Smooth muscle cell (in vitro differentiated cells): Measurements from ENCODE around the gene SF3B3. TPM values are rescaled to one million over a fixed set of nuclear protein-coding genes. Genes with fewer than 3 reads are reported as not detected.
A peak's percentile ranks its signal among the peaks of the same experiment; 100 is the strongest.

ENCODE experiments used
- DNase-seq: peaks from one replicate; lab custom pipeline; 2025; ENCODE audit not compliant: unreplicated experiment; lab: John Stamatoyannopoulos, UW
- H2AFZ ChIP-seq: fragments of 200-600 bp; sonication (generic); 2 replicates; pipeline ENCODE4 v1.6.0; 2016; ENCODE audit warnings: antibody characterized with exemption, low read depth, mild to moderate bottlenecking
- H3F3A ChIP-seq: fragments of 200-600 bp; sonication (generic); 2 replicates; pipeline ENCODE4 v1.6.0; 2017; ENCODE audit warnings: antibody characterized with exemption, low read depth
- H3K27ac ChIP-seq: fragments of 200-600 bp; sonication (generic); 2 replicates; pipeline ENCODE4 v1.5.1; 2016; ENCODE audit warnings: low read depth, mild to moderate bottlenecking
- H3K27me3 ChIP-seq: fragments of 200-600 bp; sonication (generic); 2 replicates; pipeline ENCODE4 v1.6.1; 2016; ENCODE audit warnings: low read depth, mild to moderate bottlenecking
- H3K36me3 ChIP-seq: fragments of 200-600 bp; sonication (generic); 2 replicates; pipeline ENCODE4 v1.5.1; 2016; ENCODE audit warnings: low read depth
- H3K4me1 ChIP-seq: fragments of 200-600 bp; sonication (generic); 2 replicates; pipeline ENCODE4 v1.5.1; 2016; ENCODE audit warnings: low read depth
- H3K4me2 ChIP-seq: fragments of 200-600 bp; sonication (generic); 2 replicates; pipeline ENCODE4 v1.6.0; 2016; ENCODE audit warnings: mild to moderate bottlenecking
- H3K4me3 ChIP-seq: fragments of 200-600 bp; sonication (generic); 2 replicates; pipeline ENCODE4 v1.5.1; 2016; ENCODE audit warnings: mild to moderate bottlenecking
- H3K79me2 ChIP-seq: fragments of 200-600 bp; sonication (generic); 2 replicates; pipeline ENCODE4 v1.6.0; 2016; ENCODE audit warnings: low read depth, mild to moderate bottlenecking
- H3K9ac ChIP-seq: fragments of 200-600 bp; sonication (generic); 2 replicates; pipeline ENCODE4 v1.6.0; 2016; ENCODE audit warnings: low read depth
- H3K9me3 ChIP-seq: fragments of 200-600 bp; sonication (generic); replicated peaks from 2 replicates; pipeline ENCODE4 v1.5.1; 2016; ENCODE audit warnings: low read depth
- H4K20me1 ChIP-seq: fragments of 200-600 bp; sonication (generic); 2 replicates; pipeline ENCODE4 v1.6.0; 2016; ENCODE audit warnings: low read depth
- WGBS: methylation state at CpG from one replicate; pipeline ENCODE4 v1.1.7; 2016; ENCODE audit warnings: low lambda C conversion rate; 5-methylcytosine and 5-hydroxymethylcytosine counted together
- polyA plus RNA-seq: library from polyadenylated mRNA; unstranded; fragments of >200 nt; fragmentation: Nextera tagmentation; extraction: Ambion mirVana; gene quantifications from 2 replicates; pipeline ENCODE4 v1.2.1, GENCODE V29; 2016
- total RNA-seq: library from RNA; depleted of rRNA; stranded (reverse); fragments of >200 nt; gene quantifications from 2 replicates; pipeline ENCODE4 v1.2.3, GENCODE V29; 2014
- TF ChIP-seq, protein P1 (sequence below): fragments of 200-600 bp; sonication (generic); IDR thresholded peaks from 2 replicates; pipeline ENCODE4 v1.5.1; 2017; ENCODE audit warnings: borderline replicate concordance, mild to moderate bottlenecking, antibody characterized with exemption; ENCODE audit not compliant: insufficient read depth, poor library complexity, severe bottlenecking

SF3B3 gene
- total RNA-seq (98.9 and 126 TPM in 2 replicates), polyA plus RNA-seq (129 and 137 TPM in 2 replicates)

DNA sequence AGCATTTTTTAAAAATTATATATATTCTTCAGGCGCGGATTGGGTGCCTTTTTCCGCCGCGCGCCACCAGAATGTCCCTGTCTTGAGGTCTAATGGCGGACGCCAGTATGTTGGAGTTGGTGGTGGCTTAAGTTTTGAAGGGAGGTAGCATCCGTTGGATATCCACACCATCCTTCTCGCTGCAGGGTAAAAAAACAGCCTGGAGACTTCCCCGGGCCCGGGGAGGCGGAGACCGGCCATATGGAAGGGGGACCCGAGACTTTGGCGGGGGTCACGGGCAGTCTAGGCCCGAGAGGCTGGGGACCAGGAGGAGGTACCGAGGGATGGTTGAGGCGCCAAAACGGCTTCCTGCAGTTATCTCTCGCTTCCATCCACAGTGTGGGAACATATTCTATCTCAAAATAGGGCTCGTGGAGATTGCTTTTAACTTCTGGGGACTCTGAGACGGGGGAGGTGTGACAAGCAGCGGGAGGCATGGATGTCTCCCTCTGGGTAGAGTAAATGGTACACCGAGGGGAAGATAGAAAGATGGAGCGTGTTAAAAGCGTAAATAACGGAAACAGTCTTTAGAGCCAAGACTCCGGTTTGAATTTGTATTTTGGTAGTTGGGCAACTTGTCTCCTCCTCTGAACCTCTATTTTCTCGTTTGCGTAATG is at the start of gene SF3B3:
Gene SF3B3 (plus strand): TSS at position 74 of the 656 bp plus-strand sequence. CDS start 2,841 bp downstream, outside the sequence.
- DNase-seq, result peak; percentile 69
- peak within 1 kb of the TSS; percentile 92 for H3K9ac ChIP-seq
- peaks cover 2% of the 10 kb centered on the region for H3K36me3 ChIP-seq
- peak within 1 kb of the TSS; percentile 92 for H3K4me2 ChIP-seq
- peaks cover 42% of the 10 kb centered on the region for H4K20me1 ChIP-seq
- H3K27me3 ChIP-seq, result no peaks in the 10 kb centered on the region
- H2AFZ ChIP-seq, result peak within 1 kb of the TSS; percentile 99
- H3F3A ChIP-seq, result no peaks in the 10 kb centered on the region
- no peaks in the 10 kb centered on the region for H3K9me3 ChIP-seq
- H3K79me2 ChIP-seq, result peaks cover 68% of the 10 kb centered on the region
- TF ChIP-seq, protein P1, sequence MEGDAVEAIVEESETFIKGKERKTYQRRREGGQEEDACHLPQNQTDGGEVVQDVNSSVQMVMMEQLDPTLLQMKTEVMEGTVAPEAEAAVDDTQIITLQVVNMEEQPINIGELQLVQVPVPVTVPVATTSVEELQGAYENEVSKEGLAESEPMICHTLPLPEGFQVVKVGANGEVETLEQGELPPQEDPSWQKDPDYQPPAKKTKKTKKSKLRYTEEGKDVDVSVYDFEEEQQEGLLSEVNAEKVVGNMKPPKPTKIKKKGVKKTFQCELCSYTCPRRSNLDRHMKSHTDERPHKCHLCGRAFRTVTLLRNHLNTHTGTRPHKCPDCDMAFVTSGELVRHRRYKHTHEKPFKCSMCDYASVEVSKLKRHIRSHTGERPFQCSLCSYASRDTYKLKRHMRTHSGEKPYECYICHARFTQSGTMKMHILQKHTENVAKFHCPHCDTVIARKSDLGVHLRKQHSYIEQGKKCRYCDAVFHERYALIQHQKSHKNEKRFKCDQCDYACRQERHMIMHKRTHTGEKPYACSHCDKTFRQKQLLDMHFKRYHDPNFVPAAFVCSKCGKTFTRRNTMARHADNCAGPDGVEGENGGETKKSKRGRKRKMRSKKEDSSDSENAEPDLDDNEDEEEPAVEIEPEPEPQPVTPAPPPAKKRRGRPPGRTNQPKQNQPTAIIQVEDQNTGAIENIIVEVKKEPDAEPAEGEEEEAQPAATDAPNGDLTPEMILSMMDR, result no peak
- H3K4me3 ChIP-seq, result peak within 1 kb of the TSS; percentile 98
- WGBS, result 2% methylated on average over 32 of the region's 32 CpGs
- H3K4me1 ChIP-seq, result peaks cover 33% of the 10 kb centered on the region
- H3K27ac ChIP-seq, result peak within 1 kb of the TSS; percentile 91

DNA sequence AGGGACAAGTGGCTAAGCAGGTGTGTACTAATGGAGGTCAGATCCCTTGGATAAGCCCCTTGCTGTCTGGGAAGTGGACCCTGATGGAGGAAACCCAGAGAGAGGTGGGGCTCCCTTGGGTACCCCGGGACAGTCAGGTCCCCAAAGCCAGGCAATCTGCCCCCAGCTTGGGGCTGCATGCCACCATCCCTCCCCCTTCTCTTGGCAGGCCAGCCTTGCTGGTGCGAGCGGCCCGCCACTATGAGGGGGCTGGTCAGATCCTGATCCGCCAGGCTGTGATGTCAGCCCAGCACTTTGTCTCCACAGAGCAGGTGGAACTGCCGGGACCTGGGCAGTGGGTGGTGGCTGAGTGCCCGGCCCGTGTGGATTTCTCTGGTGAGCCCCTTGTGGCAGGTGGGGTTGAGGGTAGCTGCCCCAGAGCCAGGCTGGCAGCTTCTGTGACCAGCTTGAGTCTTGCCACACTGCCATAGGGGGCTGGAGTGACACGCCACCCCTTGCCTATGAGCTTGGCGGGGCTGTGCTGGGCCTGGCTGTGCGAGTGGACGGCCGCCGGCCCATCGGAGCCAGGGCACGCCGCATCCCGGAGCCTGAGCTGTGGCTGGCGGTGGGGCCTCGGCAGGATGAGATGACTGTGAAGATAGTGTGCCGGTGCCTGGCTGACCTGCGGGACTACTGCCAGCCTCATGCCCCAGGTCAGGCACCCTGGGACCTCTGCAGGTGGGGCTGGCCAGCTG is 49.1 kb upstream of the SF3B3 start:
- TF ChIP-seq, protein P1, result no peak
- Histone ChIP-seq H3K4me3 (no peak overlapping the region), H2AFZ (no peak overlapping the region), H3K4me2 (no peak overlapping the region), H3K27ac (no peak overlapping the region), H3K79me2 (no peaks in the 10 kb centered on the region), H3K4me1 (no peaks in the 10 kb centered on the region), H3K36me3 (no peaks in the 10 kb centered on the region), H3K27me3 (no peaks in the 10 kb centered on the region), H3K9me3 (no peaks in the 10 kb centered on the region), H4K20me1 (no peaks in the 10 kb centered on the region), H3K9ac (no peak overlapping the region), H3F3A (peaks cover 5% of the 10 kb centered on the region)
- no peak for DNase-seq
- WGBS, result 93% methylated on average over 22 of the region's 22 CpGs

DNA sequence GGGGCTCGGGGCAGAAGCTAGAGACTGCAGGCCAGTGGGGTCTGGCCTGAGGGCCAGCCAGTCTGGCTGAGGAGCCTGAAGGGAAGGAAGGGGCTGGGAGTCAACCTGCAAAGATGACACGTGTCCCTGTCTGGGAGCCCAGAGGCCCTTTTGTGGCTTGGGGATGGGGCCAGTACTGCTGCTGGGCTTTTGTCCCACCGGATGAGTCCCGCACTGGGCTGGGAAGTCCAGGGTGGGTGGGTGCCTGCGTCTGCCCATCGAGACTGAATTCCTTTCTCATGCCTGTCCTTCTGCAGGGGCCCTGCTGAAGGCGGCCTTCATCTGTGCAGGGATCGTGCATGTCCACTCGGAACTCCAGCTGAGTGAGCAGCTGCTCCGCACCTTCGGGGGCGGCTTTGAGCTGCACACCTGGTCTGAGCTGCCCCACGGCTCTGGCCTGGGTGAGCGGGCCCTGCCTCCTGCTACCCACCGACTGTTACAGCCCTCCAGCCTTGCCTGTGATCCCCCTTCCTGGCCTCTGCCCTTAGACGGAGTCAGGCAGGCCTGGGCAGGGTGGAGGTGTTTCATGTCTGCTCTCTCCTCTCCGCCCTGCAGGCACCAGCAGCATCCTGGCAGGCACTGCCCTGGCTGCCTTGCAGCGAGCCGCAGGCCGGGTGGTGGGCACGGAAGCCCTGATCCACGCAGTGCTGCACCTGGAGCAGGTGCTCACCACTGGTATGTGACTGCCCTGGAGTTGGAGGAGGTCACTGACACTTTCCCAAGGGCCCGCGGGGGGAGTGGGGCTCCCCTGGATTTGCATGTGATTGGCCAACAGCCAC is 48.4 kb upstream of the SF3B3 start:
- Histone ChIP-seq H3K27me3 (no peaks in the 10 kb centered on the region), H3K36me3 (no peaks in the 10 kb centered on the region), H4K20me1 (no peaks in the 10 kb centered on the region), H2AFZ (no peak overlapping the region), H3K4me1 (no peaks in the 10 kb centered on the region), H3K9me3 (no peaks in the 10 kb centered on the region), H3K4me2 (no peak overlapping the region), H3K27ac (no peak overlapping the region), H3K79me2 (no peaks in the 10 kb centered on the region), H3F3A (peaks cover 5% of the 10 kb centered on the region), H3K9ac (no peak overlapping the region), H3K4me3 (no peak overlapping the region)
- 84% methylated on average over 24 of the region's 24 CpGs for WGBS
- DNase-seq, result no peak
- TF ChIP-seq, protein P1, result no peak
